Activated CD4-positive, alpha-beta T cell treated with anti-CD3 and anti-CD28 coated beads for 36 hours (primary cell): ENCODE results near the gene CMC4. TPM values are rescaled to one million over a fixed set of nuclear protein-coding genes. Genes with fewer than 3 reads are reported as not detected.

Experiments
- ATAC-seq: fragments of 200-7000 bp; cut with Tn5 transposase; one replicate; pipeline ENCODE4 v1.10.0; 2021; ENCODE audit warnings: mild to moderate bottlenecking, moderate library complexity
- CTCF ChIA-PET: fragments of 350-600 bp; sonication (Branson Sonifier 250); formaldehyde crosslinking; loops from one replicate; lab custom pipeline; 2021; ENCODE audit warnings: antibody characterized with exemption; lab: Charles Lee
- POLR2A ChIA-PET: fragments of 350-600 bp; sonication (Branson Sonifier 250); formaldehyde crosslinking; loops from one replicate; lab custom pipeline; 2021; ENCODE audit warnings: antibody characterized with exemption, inconsistent platforms; lab: Charles Lee
- DNase-seq: peaks from one replicate; pipeline ENCODE4 v3.0.0-alpha.2; 2020
- H3K27ac Mint-ChIP-seq: one replicate; pipeline ENCODE4 v1.8.0; 2021; ENCODE audit warnings: mixed read lengths
- H3K27me3 Mint-ChIP-seq: one replicate; pipeline ENCODE4 v1.8.0; 2021; ENCODE audit warnings: mixed read lengths
- H3K36me3 Mint-ChIP-seq: one replicate; pipeline ENCODE4 v1.8.0; 2021; ENCODE audit warnings: low read depth, mixed read lengths
- H3K4me1 Mint-ChIP-seq: one replicate; pipeline ENCODE4 v1.8.0; 2021; ENCODE audit warnings: mixed read lengths
- H3K4me3 Mint-ChIP-seq: one replicate; pipeline ENCODE4 v1.8.0; 2021; ENCODE audit warnings: mild to moderate bottlenecking, moderate library complexity, mixed read lengths
- H3K9me3 Mint-ChIP-seq: one replicate; pipeline ENCODE4 v1.8.0; 2021; ENCODE audit warnings: low read depth, mixed read lengths
- intact Hi-C, 2 experiments: fragments of 100-400 bp; cut with DNase I in 1 of 2; cut with micrococcal nuclease in 1 of 2; formaldehyde crosslinking; loops; one replicate each; pipeline versions ENCODE4 v1.14.2 to v1.15.1; 2022 to 2024; cut with DNase I, micrococcal nuclease
- total RNA-seq, 2 experiments: library from RNA; stranded (reverse); gene quantifications; one replicate each; pipeline ENCODE4 v1.2.3, GENCODE V29; 2021

CMC4 gene
- total RNA-seq, 2 experiments from 2014 or later, result 3.8 to 7.6 TPM

- DNase-seq (no peak), ATAC-seq (no peak)
- H3K27ac Mint-ChIP-seq, result peak overlapping the region; percentile 93
- ChIA-PET CTCF (interaction anchor here (1.2 kb wide), 1 partner anchor 15 kb away, joined by 6 read pairs; no protein-coding TSS in a partner anchor), POLR2A (no interaction called here)
- H3K27me3 Mint-ChIP-seq, result no peaks in the 10 kb centered on the region
- intact Hi-C loops, result loop anchor here (1.0 to 10.0 kb wide), 11 partner anchors 15 to 1599 kb away; partner anchors contain the start of genes VBP1 (in 2 of the 2), DKC1 (in 1 of the 2), FUNDC2 (in 1 of the 2) and HAUS7 (in 1 of the 2)
- H3K9me3 Mint-ChIP-seq, result no peaks in the 10 kb centered on the region
- H3K4me3 Mint-ChIP-seq, result peak overlapping the region; percentile 90
- H3K36me3 Mint-ChIP-seq, result peaks cover 29% of the 10 kb centered on the region
- peaks cover 53% of the 10 kb centered on the region for H3K4me1 Mint-ChIP-seq
Observed at GRCh38 chrX:155071694-155072280, 851 bp upstream of the CMC4 start.

- CTCF ChIA-PET, result interaction anchor here (0.6 to 1.4 kb wide), 3 partner anchors 14 to 698 kb away, joined by 3 to 6 read pairs (median 3); no protein-coding TSS in a partner anchor
- peak overlapping the region; percentile 87 for H3K27ac Mint-ChIP-seq
- H3K9me3 Mint-ChIP-seq, result no peaks in the 10 kb centered on the region
- no peaks in the 10 kb centered on the region for H3K27me3 Mint-ChIP-seq
- peak overlapping the region; percentile 81 for H3K4me3 Mint-ChIP-seq
- peaks cover 53% of the 10 kb centered on the region for H3K4me1 Mint-ChIP-seq
- H3K36me3 Mint-ChIP-seq, result peaks cover 29% of the 10 kb centered on the region
- DNase-seq, result no peak
- POLR2A ChIA-PET, result no interaction called here
- intact Hi-C loops, result loop anchor here (2.0 to 10.0 kb wide), 7 partner anchors 14 to 1598 kb away; partner anchors contain the start of genes DKC1 (in 1 of the 2), FUNDC2 (in 1 of the 2), HAUS7 (in 1 of the 2) and RAB39B (in 1 of the 2)
- ATAC-seq, result peak; percentile 3
Observed at GRCh38 chrX:155070663-155070974, 317 bp downstream of the CMC4 start.

- intact Hi-C loops, result loop anchor here (2.0 to 10.0 kb wide), 7 partner anchors 13 to 1598 kb away; partner anchors contain the start of genes DKC1 (in 1 of the 2), FUNDC2 (in 1 of the 2), HAUS7 (in 1 of the 2) and RAB39B (in 1 of the 2)
- H3K27ac Mint-ChIP-seq, result peak overlapping the region; percentile 87
- ChIA-PET POLR2A (no interaction called here), CTCF (interaction anchor here (0.6 to 1.4 kb wide), 4 partner anchors 13 to 697 kb away, joined by 3 to 6 read pairs (median 3); no protein-coding TSS in a partner anchor)
- H3K4me1 Mint-ChIP-seq, result peaks cover 53% of the 10 kb centered on the region
- no peaks in the 10 kb centered on the region for H3K27me3 Mint-ChIP-seq
- DNase-seq (peak; percentile 8), ATAC-seq (no peak)
- H3K36me3 Mint-ChIP-seq, result peaks cover 23% of the 10 kb centered on the region
- H3K4me3 Mint-ChIP-seq, result peak overlapping the region; percentile 81
- H3K9me3 Mint-ChIP-seq, result no peaks in the 10 kb centered on the region
Observed at GRCh38 chrX:155070038-155070437, 898 bp downstream of the CMC4 start.

- Mint-ChIP-seq H3K36me3 (peaks cover 22% of the 10 kb centered on the region), H3K9me3 (no peaks in the 10 kb centered on the region), H3K27ac (no peak overlapping the region), H3K4me1 (peaks cover 52% of the 10 kb centered on the region), H3K27me3 (no peaks in the 10 kb centered on the region), H3K4me3 (peak overlapping the region; percentile 81)
- intact Hi-C loops, result no loop called here
- ATAC-seq, result no peak
- ChIA-PET CTCF (interaction anchor here (0.7 to 3.3 kb wide), 4 partner anchors 12 to 79 kb away, joined by 3 to 15 read pairs (median 4); no protein-coding TSS in a partner anchor), POLR2A (interaction anchor here (0.8 kb wide), 1 partner anchor 79 kb away, joined by 3 read pairs; no protein-coding TSS in a partner anchor)
- no peak for DNase-seq
Observed at GRCh38 chrX:155069414-155069813, 1.5 kb downstream of the CMC4 start.

GRCh38 chrX:155068165-155068564 is 2.8 kb downstream of the CMC4 start:
- Mint-ChIP-seq H3K27me3 (no peaks in the 10 kb centered on the region), H3K4me3 (no peak overlapping the region), H3K36me3 (peaks cover 11% of the 10 kb centered on the region), H3K4me1 (peaks cover 41% of the 10 kb centered on the region), H3K9me3 (no peaks in the 10 kb centered on the region), H3K27ac (no peak overlapping the region)
- intact Hi-C loops, result no loop called here
- ChIA-PET POLR2A (no interaction called here), CTCF (interaction anchor here (3.3 kb wide), 1 partner anchor 10 kb away, joined by 15 read pairs; no protein-coding TSS in a partner anchor)
- ATAC-seq, result no peak
- DNase-seq, result no peak

GRCh38 chrX:155065035-155065734 is 5.8 kb downstream of the CMC4 start:
- no peaks in the 10 kb centered on the region for H3K9me3 Mint-ChIP-seq
- peaks cover 30% of the 10 kb centered on the region for H3K4me1 Mint-ChIP-seq
- POLR2A ChIA-PET, result no interaction called here
- H3K4me3 Mint-ChIP-seq, result no peak overlapping the region
- CTCF ChIA-PET, result interaction anchor here (0.8 to 2.0 kb wide), 5 partner anchors 9 to 147 kb away, joined by 3 to 6 read pairs (median 3); no protein-coding TSS in a partner anchor
- H3K27ac Mint-ChIP-seq, result no peak overlapping the region
- intact Hi-C loops, result no loop called here
- H3K36me3 Mint-ChIP-seq, result peaks cover 6% of the 10 kb centered on the region
- H3K27me3 Mint-ChIP-seq, result no peaks in the 10 kb centered on the region
- DNase-seq (no peak), ATAC-seq (no peak)

- intact Hi-C loops, result no loop called here
- peaks cover 4% of the 10 kb centered on the region for H3K36me3 Mint-ChIP-seq
- no peaks in the 10 kb centered on the region for H3K9me3 Mint-ChIP-seq
- POLR2A ChIA-PET, result no interaction called here
- CTCF ChIA-PET, result interaction anchor here (0.8 to 1.4 kb wide), 2 partner anchors 12 to 73 kb away, joined by 3 to 5 read pairs; no protein-coding TSS in a partner anchor
- no peak overlapping the region for H3K4me3 Mint-ChIP-seq
- ATAC-seq, result no peak
- H3K4me1 Mint-ChIP-seq, result peaks cover 19% of the 10 kb centered on the region
- DNase-seq, result no peak
- H3K27ac Mint-ChIP-seq, result no peak overlapping the region
- H3K27me3 Mint-ChIP-seq, result no peaks in the 10 kb centered on the region
Observed at GRCh38 chrX:155061760-155062159, 9.2 kb downstream of the CMC4 start.

- peak; percentile 82 for ATAC-seq
- Mint-ChIP-seq H3K4me1 (peaks cover 33% of the 10 kb centered on the region), H3K27me3 (no peaks in the 10 kb centered on the region), H3K27ac (peak overlapping the region; percentile 25), H3K9me3 (no peaks in the 10 kb centered on the region), H3K4me3 (peak overlapping the region; percentile 21), H3K36me3 (peaks cover 16% of the 10 kb centered on the region)
- intact Hi-C loops, result loop anchor here (1.0 to 2.0 kb wide), 6 partner anchors 14 to 138 kb away; partner anchors contain the start of genes BRCC3 (in 1 of the 2), CMC4 (in 1 of the 2), FUNDC2 (in 1 of the 2) and MTCP1 (in 1 of the 2)
- ChIA-PET CTCF (interaction anchor here (0.6 to 2.7 kb wide), 18 partner anchors 8 to 159 kb away, joined by 3 to 15 read pairs (median 6); partner anchors contain the start of genes BRCC3, FUNDC2 and VBP1), POLR2A (no interaction called here)
- DNase-seq, result peak; percentile 63
Observed at GRCh38 chrX:155056877-155057792, 13.8 kb downstream of the CMC4 start.

GRCh38 chrX:155056471-155056870 is 14.5 kb downstream of the CMC4 start:
- no peak overlapping the region for H3K4me3 Mint-ChIP-seq
- ATAC-seq, result peak; percentile 63
- intact Hi-C loops, result loop anchor here in 1 of 2 experiments (2.0 kb wide), 3 partner anchors 14 to 138 kb away; partner anchors contain the start of genes BRCC3, CMC4, FUNDC2 and MTCP1
- H3K36me3 Mint-ChIP-seq, result peaks cover 17% of the 10 kb centered on the region
- peak overlapping the region; percentile 55 for H3K27ac Mint-ChIP-seq
- DNase-seq, result no peak
- no peaks in the 10 kb centered on the region for H3K9me3 Mint-ChIP-seq
- ChIA-PET POLR2A (no interaction called here), CTCF (interaction anchor here (0.7 to 2.7 kb wide), 15 partner anchors 8 to 139 kb away, joined by 3 to 15 read pairs (median 8); partner anchors contain the start of gene BRCC3)
- no peaks in the 10 kb centered on the region for H3K27me3 Mint-ChIP-seq
- H3K4me1 Mint-ChIP-seq, result peaks cover 35% of the 10 kb centered on the region

GRCh38 chrX:155055494-155055893 is 15.4 kb downstream of the CMC4 start:
- Mint-ChIP-seq H3K27me3 (no peaks in the 10 kb centered on the region), H3K36me3 (peaks cover 18% of the 10 kb centered on the region), H3K4me3 (no peak overlapping the region), H3K4me1 (peaks cover 43% of the 10 kb centered on the region), H3K9me3 (no peaks in the 10 kb centered on the region), H3K27ac (peak overlapping the region; percentile 37)
- ChIA-PET POLR2A (interaction anchor here (0.5 kb wide), 1 partner anchor 70 kb away, joined by 6 read pairs; no protein-coding TSS in a partner anchor), CTCF (interaction anchor here (0.9 to 2.1 kb wide), 4 partner anchors 9 to 138 kb away, joined by 3 to 15 read pairs (median 8); no protein-coding TSS in a partner anchor)
- ATAC-seq (peak; percentile 44), DNase-seq (peak; percentile 23)
- intact Hi-C loops, result no loop called here
